Omental fat pad (tissue), 4 donors: ENCODE measurements around the gene ZW10. TPM values are rescaled to one million over a fixed set of nuclear protein-coding genes. Genes with fewer than 3 reads are reported as not detected.
"Not testable (repeated sequence)": the region's sequence is repeated elsewhere in the genome, so short reads cannot be mapped to it uniquely, and the experiment has no call there.

ENCODE experiments used
- ATAC-seq: fragments of 150-250 bp; one replicate; pipeline ENCODE4 v1.9.1; 2016; ENCODE audit warnings: mild to moderate bottlenecking, moderate library complexity; ENCODE audit not compliant: low FRiP score
- DNase-seq: peaks from one replicate; pipeline ENCODE4 v3.0.0-alpha.2; 2019; ENCODE audit warnings: low spot score
- CTCF ChIP-seq, 3 donors: fragments of 450-650 bp; IDR thresholded peaks; one replicate each; pipeline ENCODE4 v1.5.1; 2016 to 2017; ENCODE audit warnings: antibody characterized with exemption in 3 of 3, mild to moderate bottlenecking in 3 of 3, moderate library complexity in 2 of 3
- total RNA-seq, 4 donors: library from RNA; depleted of rRNA; stranded (reverse); fragments of >200 nt; gene quantifications; one replicate each; pipeline ENCODE4 v1.1.0, GENCODE V29; 2016

Gene ZW10
- total RNA-seq, 4 donors from 2014 or later = 9.6 to 12.6 (median 10.3) TPM

DNA sequence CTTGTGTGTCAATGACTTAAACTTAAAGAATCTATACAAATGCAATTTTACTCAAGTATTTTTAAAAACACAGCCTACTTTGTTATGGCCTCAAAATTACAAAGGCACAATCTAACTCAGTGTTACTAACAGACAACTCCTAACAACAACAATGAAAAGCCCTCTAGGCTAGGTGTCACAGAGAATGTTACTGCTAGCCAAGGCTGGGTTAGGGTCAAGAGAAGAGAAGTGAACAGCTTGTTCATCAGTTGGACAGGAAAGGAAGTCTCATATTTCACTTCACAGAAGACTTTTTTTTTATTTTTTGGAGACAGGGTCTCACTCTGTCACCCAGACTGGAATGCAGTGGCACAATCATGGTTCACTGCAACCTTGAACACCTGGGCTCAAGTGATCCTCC lies 32.1 kb upstream of the ZW10 start:
- TF ChIP-seq CTCF (IDR thresholded peaks at IDR 0.05) = no peak
- ATAC-seq = no peak
- no peak for DNase-seq

DNA sequence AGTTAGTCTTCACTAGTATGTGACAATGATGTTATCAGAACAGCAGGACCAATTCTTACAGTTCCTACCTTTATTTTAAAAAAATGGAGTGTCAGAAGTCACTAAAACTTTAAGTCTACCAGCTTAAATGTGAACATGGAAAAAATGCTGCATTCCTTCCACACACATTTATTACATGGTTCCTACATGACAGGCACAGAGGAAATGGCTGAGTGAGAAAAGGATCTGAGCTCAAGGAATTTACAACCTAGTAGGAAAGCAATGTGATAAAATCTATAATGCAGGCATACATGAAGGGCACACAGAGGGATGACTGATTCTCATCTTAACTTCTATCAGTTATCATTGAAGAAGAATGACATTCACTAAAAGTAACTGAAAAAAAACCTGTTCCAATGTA lies 29.1 kb upstream of the ZW10 start:
- TF ChIP-seq CTCF (IDR thresholded peaks at IDR 0.05) = no peak
- ATAC-seq = no peak

DNA sequence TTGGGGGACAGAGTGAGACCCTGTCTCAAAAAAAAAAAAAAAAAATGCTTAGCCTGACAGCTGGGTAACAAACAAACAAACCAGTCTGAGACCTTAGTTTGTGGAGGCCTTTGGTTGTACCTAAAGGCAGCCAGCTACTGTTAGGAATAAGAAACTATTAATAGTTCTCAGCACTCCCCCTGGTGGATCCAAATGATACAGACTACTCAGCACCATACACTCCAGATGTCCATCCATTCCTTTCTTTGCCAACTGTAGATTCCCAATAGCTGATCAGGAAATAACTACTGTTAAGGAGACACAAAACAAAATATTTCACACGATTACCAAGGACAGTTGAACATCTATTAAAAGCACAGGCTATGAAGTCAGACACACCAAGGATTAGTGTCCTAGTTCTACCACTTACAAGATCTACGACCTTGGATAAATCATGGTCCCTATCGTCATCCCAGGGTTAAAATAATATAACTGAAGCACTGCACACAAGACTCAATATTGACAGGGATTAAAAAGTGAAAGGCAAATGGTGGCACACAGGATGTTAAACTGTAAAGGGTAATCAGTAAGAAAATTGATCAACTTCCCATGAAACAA lies 23.3 kb upstream of the ZW10 start:
- DNase-seq (no peak), ATAC-seq (peak; percentile 51)

More for the DNA sequence above, 29.1 kb upstream of the ZW10 start:
- no peak for DNase-seq

GRCh38 chr11:113789675-113790320 lies 16.3 kb upstream of the ZW10 start:
- no peak for ATAC-seq
- no peak for TF ChIP-seq CTCF (IDR thresholded peaks at IDR 0.05)

More for the DNA sequence above, 23.3 kb upstream of the ZW10 start:
- TF ChIP-seq CTCF (IDR thresholded peaks at IDR 0.05) = peak in 1 of 3 donors; percentile 14

GRCh38 chr11:113789016-113789415 lies 15.5 kb upstream of the ZW10 start:
- not testable (repeated sequence) for DNase-seq, ATAC-seq

More at GRCh38 chr11:113789675-113790320, 16.3 kb upstream of the ZW10 start:
- no peak for DNase-seq

GRCh38 chr11:113782134-113782533 lies 8.6 kb upstream of the ZW10 start:
- no peak for TF ChIP-seq CTCF (IDR thresholded peaks at IDR 0.05)
- DNase-seq (no peak), ATAC-seq (no peak)

GRCh38 chr11:113781682-113782081 lies 8.2 kb upstream of the ZW10 start:
- TF ChIP-seq CTCF (IDR thresholded peaks at IDR 0.05) = no peak
- ATAC-seq (no peak), DNase-seq (no peak)
